COR-L47 (cell line): ENCODE data around the gene SPG7.

ENCODE experiments used
- DNase-seq: peaks from one replicate; lab custom pipeline; 2025; lab: John Stamatoyannopoulos, UW

The SPG7 gene

GRCh38 chr16:89600956-89601355 lies 92.8 kb downstream of the SPG7 start:
- DNase-seq, result no peak

GRCh38 chr16:89601906-89602272 lies 93.7 kb downstream of the SPG7 start:
- no peak for DNase-seq

- peak; percentile 45 for DNase-seq
Measured at GRCh38 chr16:89602273-89602951, 94.2 kb downstream of the SPG7 start.

- no peak for DNase-seq
Measured at GRCh38 chr16:89602952-89603590, 94.9 kb downstream of the SPG7 start.

- DNase-seq, result no peak
Measured at GRCh38 chr16:89604764-89605163, 96.6 kb downstream of the SPG7 start.

- DNase-seq, result no peak
Measured at GRCh38 chr16:89605186-89605970, 97.2 kb downstream of the SPG7 start.

GRCh38 chr16:89606006-89606405 lies 97.8 kb downstream of the SPG7 start:
- DNase-seq, result no peak
